GM10266 (cell line): ENCODE results near the gene IL1RAPL2.
"Not testable (repeated sequence)": the region's sequence is repeated elsewhere in the genome, so short reads cannot be mapped to it uniquely, and the experiment has no call there.

Experiments used
- DNase-seq: peaks from one replicate; pipeline ENCODE4 v3.0.0; 2012; ENCODE audit errors: extremely low spot score
- CTCF ChIP-seq: IDR thresholded peaks from 2 replicates; pipeline ENCODE4 v1.5.1; 2012; ENCODE audit warnings: mild to moderate bottlenecking, low read depth; ENCODE audit not compliant: control insufficient read depth, insufficient read depth; ENCODE audit errors: missing control alignments

IL1RAPL2 gene

GRCh38 chrX:105219454-105220401 lies 653.7 kb downstream of the IL1RAPL2 start:
- DNase-seq, result no peak
- TF ChIP-seq CTCF, result no peak

- no peak for TF ChIP-seq CTCF
- no peak for DNase-seq
Observed at GRCh38 chrX:105220636-105221035, 654.6 kb downstream of the IL1RAPL2 start, which contains the start of gene TEX13A. TEX13A (minus strand) TSS chrX:105220694; CDS start chrX:105220397, 297 bp downstream.

GRCh38 chrX:105221374-105221773 lies 655.4 kb downstream of the IL1RAPL2 start:
- no peak for DNase-seq
- no peak for TF ChIP-seq CTCF

- no peak for DNase-seq
- no peak for TF ChIP-seq CTCF
Observed at GRCh38 chrX:105226499-105226898, 660.5 kb downstream of the IL1RAPL2 start.

- DNase-seq, result no peak
- no peak for TF ChIP-seq CTCF
Observed at GRCh38 chrX:105228602-105229001, 662.6 kb downstream of the IL1RAPL2 start.

GRCh38 chrX:105229146-105229545 lies 663.1 kb downstream of the IL1RAPL2 start:
- no peak for TF ChIP-seq CTCF
- no peak for DNase-seq

GRCh38 chrX:105237407-105237806 lies 671.4 kb downstream of the IL1RAPL2 start:
- DNase-seq, result not testable (repeated sequence)
